Left lung (tissue), 10 donors: ENCODE measurements around the gene PCSK6. TPM values are rescaled to one million over a fixed set of nuclear protein-coding genes. Genes with fewer than 3 reads are reported as not detected.

Source experiments
- ATAC-seq: fragments of 200-7000 bp; cut with Tn5 transposase; one replicate; pipeline ENCODE4 v1.9.1; 2020; ENCODE audit warnings: moderate library complexity
- DNase-seq, 4 donors: peaks; one replicate each; pipeline ENCODE4 v3.0.0-alpha.2; 2013 to 2020
- H3K27ac ChIP-seq, 2 donors: fragments of 200-600 bp; sonication (generic) in 1 of 2; one replicate each; pipeline versions ENCODE4 v1.5.0 to v1.8.0; 2020 to 2021
- H3K27me3 ChIP-seq, 2 donors: fragments of 200-600 bp; sonication (generic) in 1 of 2; one replicate each; pipeline versions ENCODE4 v1.5.0 to v1.8.0; 2020 to 2021
- H3K36me3 ChIP-seq, 2 donors: fragments of 200-600 bp; sonication (generic) in 1 of 2; one replicate each; pipeline versions ENCODE4 v1.5.0 to v1.8.0; 2020 to 2021
- H3K4me1 ChIP-seq, 2 donors: fragments of 200-600 bp; one replicate each; pipeline ENCODE4 v1.8.0; 2021
- H3K4me3 ChIP-seq, 2 donors: fragments of 200-600 bp; sonication (generic) in 1 of 2; one replicate each; pipeline versions ENCODE4 v1.5.0 to v1.8.0; 2020 to 2021; ENCODE audit warnings: mild to moderate bottlenecking in 1 of 2
- H3K9me3 ChIP-seq, 2 donors: fragments of 200-600 bp; sonication (generic) in 1 of 2; one replicate each; pipeline versions ENCODE4 v1.5.0 to v1.8.0; 2020 to 2021
- intact Hi-C, 2 donors: fragments of 100-400 bp; cut with DNase I; formaldehyde crosslinking; loops; one replicate each; pipeline versions ENCODE4 v1.11.2 to v1.14.2; 2022
- polyA plus RNA-seq, 6 donors: library from polyadenylated mRNA; unstranded; fragments of 120-200 nt; gene quantifications; one replicate each; pipeline ENCODE4 v1.2.1, GENCODE V29; 2013; ENCODE audit not compliant: insufficient read length in 6 of 6
- total RNA-seq, 2 donors: library from RNA; stranded (reverse); fragmentation: NEBNext Ultra II Directional; extraction: Animal tissue kit (Norgen Biotek cat#: 25700); gene quantifications; one replicate each; pipeline ENCODE4 v1.2.1, GENCODE V29; 2021
- TF ChIP-seq, protein P1 (sequence below), 2 donors: fragments of 200-600 bp; sonication (generic) in 1 of 2; IDR thresholded peaks; one replicate each; pipeline versions ENCODE4 v1.5.0 to v1.8.0; 2021; ENCODE audit warnings: antibody characterized with exemption in 2 of 2
- donor health status: DM: no; HTN: yes; CAD: no.
- donor health status: DM: no; HTN: no; CAD: no.

The PCSK6 gene
- total and polyA plus RNA-seq, 8 donors: 7.7 to 25.7 (median 22.8) TPM

- DNase-seq: no peak
- Histone ChIP-seq H3K4me3 (no peak overlapping the region), H3K9me3 (no peaks in the 10 kb centered on the region), H3K36me3 (peaks cover 0 to 40% of the 10 kb centered on the region in 2 donors), H3K4me1 (peaks cover 0 to 15% of the 10 kb centered on the region in 2 donors), H3K27me3 (no peaks in the 10 kb centered on the region), H3K27ac (peak overlapping the region; percentile 48 to 57)
- peak; percentile 63 for ATAC-seq
- intact Hi-C loops: no loop called here
- TF ChIP-seq, protein P1, sequence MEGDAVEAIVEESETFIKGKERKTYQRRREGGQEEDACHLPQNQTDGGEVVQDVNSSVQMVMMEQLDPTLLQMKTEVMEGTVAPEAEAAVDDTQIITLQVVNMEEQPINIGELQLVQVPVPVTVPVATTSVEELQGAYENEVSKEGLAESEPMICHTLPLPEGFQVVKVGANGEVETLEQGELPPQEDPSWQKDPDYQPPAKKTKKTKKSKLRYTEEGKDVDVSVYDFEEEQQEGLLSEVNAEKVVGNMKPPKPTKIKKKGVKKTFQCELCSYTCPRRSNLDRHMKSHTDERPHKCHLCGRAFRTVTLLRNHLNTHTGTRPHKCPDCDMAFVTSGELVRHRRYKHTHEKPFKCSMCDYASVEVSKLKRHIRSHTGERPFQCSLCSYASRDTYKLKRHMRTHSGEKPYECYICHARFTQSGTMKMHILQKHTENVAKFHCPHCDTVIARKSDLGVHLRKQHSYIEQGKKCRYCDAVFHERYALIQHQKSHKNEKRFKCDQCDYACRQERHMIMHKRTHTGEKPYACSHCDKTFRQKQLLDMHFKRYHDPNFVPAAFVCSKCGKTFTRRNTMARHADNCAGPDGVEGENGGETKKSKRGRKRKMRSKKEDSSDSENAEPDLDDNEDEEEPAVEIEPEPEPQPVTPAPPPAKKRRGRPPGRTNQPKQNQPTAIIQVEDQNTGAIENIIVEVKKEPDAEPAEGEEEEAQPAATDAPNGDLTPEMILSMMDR (IDR thresholded peaks at IDR 0.05): no peak
Measured at GRCh38 chr15:101267320-101268104, 222.0 kb downstream of the PCSK6 start.

DNA sequence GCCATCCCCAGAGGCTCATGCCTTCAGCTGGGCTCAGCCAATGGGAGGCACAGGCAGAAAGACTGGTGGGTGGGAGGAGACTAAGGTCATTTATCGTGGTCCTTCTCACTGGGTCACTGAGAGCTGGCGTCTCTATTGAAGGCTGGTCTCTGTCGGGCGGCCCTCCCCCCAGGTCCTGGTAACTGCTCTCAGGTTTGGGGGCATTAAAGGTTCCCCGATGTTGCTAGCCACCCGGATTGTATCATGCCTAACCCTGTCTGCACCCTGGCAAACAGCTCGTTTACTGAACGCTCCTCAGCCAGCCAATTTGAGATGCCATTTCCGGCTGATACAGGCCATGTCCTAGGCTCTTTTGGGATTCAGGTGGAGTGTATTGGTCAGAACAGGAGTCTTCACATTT is 222.7 kb downstream of the PCSK6 start:
- no peaks in the 10 kb centered on the region for H3K9me3 ChIP-seq
- intact Hi-C loops: no loop called here
- DNase-seq (no peak), ATAC-seq (no peak)
- peaks cover 0 to 15% of the 10 kb centered on the region in 2 donors for H3K4me1 ChIP-seq
- peak overlapping the region; percentile 48 to 57 for H3K27ac ChIP-seq
- no peak overlapping the region for H3K4me3 ChIP-seq
- H3K27me3 ChIP-seq: no peaks in the 10 kb centered on the region
- TF ChIP-seq, protein P1 (IDR thresholded peaks at IDR 0.05): no peak
- peaks cover 0 to 33% of the 10 kb centered on the region in 2 donors for H3K36me3 ChIP-seq

DNA sequence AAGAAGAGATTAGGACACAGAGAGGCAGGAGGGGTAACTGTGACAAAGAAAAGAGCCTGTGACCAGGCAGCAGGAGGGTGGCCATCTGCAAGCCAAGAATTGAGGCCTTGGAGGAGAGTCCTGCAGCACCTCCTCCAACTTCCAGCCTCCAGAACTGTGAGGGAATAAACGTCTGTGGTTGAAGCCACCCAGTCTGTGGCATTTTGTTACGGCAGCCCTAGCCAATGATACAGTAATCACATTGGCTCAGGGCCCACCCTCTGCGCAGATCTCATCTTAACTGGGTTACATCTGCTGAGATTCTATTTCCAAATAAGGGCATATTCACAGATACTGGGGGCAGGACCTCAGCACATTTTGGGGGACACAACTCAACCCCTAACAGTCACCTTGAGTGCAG is 223.5 kb downstream of the PCSK6 start:
- no peak for DNase-seq
- Histone ChIP-seq H3K4me1 (peaks cover 0 to 15% of the 10 kb centered on the region in 2 donors), H3K27ac (peak overlapping the region in 1 of 2 donors; percentile 57), H3K36me3 (peaks cover 0 to 25% of the 10 kb centered on the region in 2 donors), H3K27me3 (no peaks in the 10 kb centered on the region), H3K4me3 (no peak overlapping the region), H3K9me3 (no peaks in the 10 kb centered on the region)
- no peak for ATAC-seq
- TF ChIP-seq, protein P1 (IDR thresholded peaks at IDR 0.05): no peak
- intact Hi-C loops: no loop called here

GRCh38 chr15:101264911-101265641 is 224.4 kb downstream of the PCSK6 start:
- no peak for ATAC-seq
- Histone ChIP-seq H3K9me3 (no peaks in the 10 kb centered on the region), H3K27me3 (no peaks in the 10 kb centered on the region), H3K4me1 (peaks cover 0 to 15% of the 10 kb centered on the region in 2 donors), H3K36me3 (peaks cover 0 to 16% of the 10 kb centered on the region in 2 donors), H3K27ac (no peak overlapping the region), H3K4me3 (no peak overlapping the region)
- DNase-seq: no peak
- intact Hi-C loops: no loop called here
- TF ChIP-seq, protein P1 (IDR thresholded peaks at IDR 0.05): no peak

DNA sequence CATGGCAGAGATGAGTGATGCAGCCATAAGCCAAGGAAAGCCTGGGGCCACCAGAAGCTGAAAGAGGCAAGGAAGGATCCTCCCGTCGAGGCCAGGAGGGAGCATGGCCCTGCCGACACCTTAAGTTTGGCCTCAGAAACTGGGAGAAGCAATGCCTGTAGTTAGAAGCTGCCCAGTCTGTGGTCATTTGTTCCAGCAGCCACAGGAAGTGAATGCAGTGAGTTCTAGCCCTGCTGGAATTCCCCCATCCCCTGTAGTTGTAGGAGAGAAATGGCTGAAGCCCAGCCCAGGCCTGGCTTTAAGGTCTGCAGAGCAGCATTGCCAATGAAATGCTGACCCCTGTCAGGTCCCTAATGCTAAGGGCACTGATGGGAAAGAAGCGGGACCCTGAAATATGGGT is 225.5 kb downstream of the PCSK6 start:
- no peak for ATAC-seq
- Histone ChIP-seq H3K4me3 (no peak overlapping the region), H3K27ac (no peak overlapping the region), H3K9me3 (no peaks in the 10 kb centered on the region), H3K27me3 (no peaks in the 10 kb centered on the region), H3K4me1 (peaks cover 0 to 15% of the 10 kb centered on the region in 2 donors), H3K36me3 (peaks cover 0 to 5% of the 10 kb centered on the region in 2 donors)
- no peak for DNase-seq
- intact Hi-C loops: no loop called here
- TF ChIP-seq, protein P1 (IDR thresholded peaks at IDR 0.05): no peak
